HL-60 (cell line): ENCODE data around the gene MLST8.

Source experiments
- DNase-seq, 2 experiments: peaks; one replicate each; pipeline ENCODE4 v3.0.0-alpha.2; 2010 to 2020; ENCODE audit warnings: low read depth in 1 of 2, low spot score in 1 of 2
- H3K27ac ChIP-seq: fragments of 250-450 bp; sonication (Bioruptor Pico); replicated peaks from 2 replicates; pipeline ENCODE4 v1.5.1; 2020; ENCODE audit warnings: mild to moderate bottlenecking, moderate library complexity
- H3K27me3 ChIP-seq: fragments of 250-450 bp; sonication (Bioruptor Pico); 2 replicates; pipeline ENCODE4 v1.5.1; 2021; ENCODE audit warnings: mild to moderate bottlenecking, moderate library complexity; ENCODE audit not compliant: insufficient read depth, poor library complexity, severe bottlenecking
- H3K4me3 ChIP-seq: replicated peaks from 2 replicates; pipeline ENCODE4 v1.5.1; 2011; ENCODE audit warnings: mild to moderate bottlenecking, control low read depth, low read length; ENCODE audit not compliant: insufficient read depth
- GABPA ChIP-seq: IDR thresholded peaks from 2 replicates; pipeline ENCODE4 v1.6.1; 2012; ENCODE audit warnings: low read depth
- POLR2AphosphoS5 ChIP-seq: IDR thresholded peaks from 2 replicates; pipeline ENCODE4 v1.6.1; 2012; ENCODE audit warnings: low read depth
- SPI1 ChIP-seq: IDR thresholded peaks from 2 replicates; pipeline ENCODE4 v1.6.1; 2012; ENCODE audit warnings: low read depth, mild to moderate bottlenecking, borderline replicate concordance
- TF ChIP-seq, protein P1 (sequence below): IDR thresholded peaks from one replicate; pipeline ENCODE4 v1.5.1; 2011; ENCODE audit warnings: low read length, control low read depth, inconsistent platforms; ENCODE audit not compliant: insufficient read depth
- TF ChIP-seq, protein P2 (sequence below): IDR thresholded peaks from 2 replicates; pipeline ENCODE4 v1.6.1; 2012; ENCODE audit warnings: low read depth; ENCODE audit not compliant: insufficient replicate concordance

MLST8 gene

DNA sequence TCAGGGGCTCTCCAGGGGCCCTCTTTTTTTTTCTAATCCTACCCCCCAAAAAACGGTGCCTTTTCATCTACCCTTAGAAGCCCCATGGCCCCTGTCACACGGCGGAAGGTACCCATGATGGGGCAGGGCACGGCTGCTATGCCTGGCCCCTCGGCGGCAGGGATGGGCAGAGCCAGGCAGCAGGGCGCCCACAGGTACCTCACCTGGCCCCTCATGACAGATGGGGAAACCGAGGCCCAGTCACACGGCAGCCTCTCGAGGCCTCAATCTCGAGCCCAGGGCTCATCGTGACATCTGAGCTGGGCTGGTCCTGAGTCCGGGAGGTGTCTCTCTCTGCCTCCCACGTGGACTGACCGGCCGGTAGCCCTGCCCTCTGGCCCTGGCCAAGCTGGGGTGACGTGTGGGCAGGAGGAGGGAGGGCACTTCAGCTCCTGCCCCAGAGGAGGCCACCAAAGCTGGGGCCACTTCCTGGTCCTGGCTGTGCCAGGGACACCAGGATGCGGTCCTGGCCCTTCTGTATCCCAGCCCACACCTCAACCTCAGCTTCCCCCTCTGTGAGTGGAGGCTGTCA lies 38.1 kb upstream of the MLST8 start:
- TF ChIP-seq GABPA = no peak
- TF ChIP-seq, protein P1, sequence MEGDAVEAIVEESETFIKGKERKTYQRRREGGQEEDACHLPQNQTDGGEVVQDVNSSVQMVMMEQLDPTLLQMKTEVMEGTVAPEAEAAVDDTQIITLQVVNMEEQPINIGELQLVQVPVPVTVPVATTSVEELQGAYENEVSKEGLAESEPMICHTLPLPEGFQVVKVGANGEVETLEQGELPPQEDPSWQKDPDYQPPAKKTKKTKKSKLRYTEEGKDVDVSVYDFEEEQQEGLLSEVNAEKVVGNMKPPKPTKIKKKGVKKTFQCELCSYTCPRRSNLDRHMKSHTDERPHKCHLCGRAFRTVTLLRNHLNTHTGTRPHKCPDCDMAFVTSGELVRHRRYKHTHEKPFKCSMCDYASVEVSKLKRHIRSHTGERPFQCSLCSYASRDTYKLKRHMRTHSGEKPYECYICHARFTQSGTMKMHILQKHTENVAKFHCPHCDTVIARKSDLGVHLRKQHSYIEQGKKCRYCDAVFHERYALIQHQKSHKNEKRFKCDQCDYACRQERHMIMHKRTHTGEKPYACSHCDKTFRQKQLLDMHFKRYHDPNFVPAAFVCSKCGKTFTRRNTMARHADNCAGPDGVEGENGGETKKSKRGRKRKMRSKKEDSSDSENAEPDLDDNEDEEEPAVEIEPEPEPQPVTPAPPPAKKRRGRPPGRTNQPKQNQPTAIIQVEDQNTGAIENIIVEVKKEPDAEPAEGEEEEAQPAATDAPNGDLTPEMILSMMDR = no peak
- TF ChIP-seq POLR2AphosphoS5 = no peak
- TF ChIP-seq, protein P2, sequence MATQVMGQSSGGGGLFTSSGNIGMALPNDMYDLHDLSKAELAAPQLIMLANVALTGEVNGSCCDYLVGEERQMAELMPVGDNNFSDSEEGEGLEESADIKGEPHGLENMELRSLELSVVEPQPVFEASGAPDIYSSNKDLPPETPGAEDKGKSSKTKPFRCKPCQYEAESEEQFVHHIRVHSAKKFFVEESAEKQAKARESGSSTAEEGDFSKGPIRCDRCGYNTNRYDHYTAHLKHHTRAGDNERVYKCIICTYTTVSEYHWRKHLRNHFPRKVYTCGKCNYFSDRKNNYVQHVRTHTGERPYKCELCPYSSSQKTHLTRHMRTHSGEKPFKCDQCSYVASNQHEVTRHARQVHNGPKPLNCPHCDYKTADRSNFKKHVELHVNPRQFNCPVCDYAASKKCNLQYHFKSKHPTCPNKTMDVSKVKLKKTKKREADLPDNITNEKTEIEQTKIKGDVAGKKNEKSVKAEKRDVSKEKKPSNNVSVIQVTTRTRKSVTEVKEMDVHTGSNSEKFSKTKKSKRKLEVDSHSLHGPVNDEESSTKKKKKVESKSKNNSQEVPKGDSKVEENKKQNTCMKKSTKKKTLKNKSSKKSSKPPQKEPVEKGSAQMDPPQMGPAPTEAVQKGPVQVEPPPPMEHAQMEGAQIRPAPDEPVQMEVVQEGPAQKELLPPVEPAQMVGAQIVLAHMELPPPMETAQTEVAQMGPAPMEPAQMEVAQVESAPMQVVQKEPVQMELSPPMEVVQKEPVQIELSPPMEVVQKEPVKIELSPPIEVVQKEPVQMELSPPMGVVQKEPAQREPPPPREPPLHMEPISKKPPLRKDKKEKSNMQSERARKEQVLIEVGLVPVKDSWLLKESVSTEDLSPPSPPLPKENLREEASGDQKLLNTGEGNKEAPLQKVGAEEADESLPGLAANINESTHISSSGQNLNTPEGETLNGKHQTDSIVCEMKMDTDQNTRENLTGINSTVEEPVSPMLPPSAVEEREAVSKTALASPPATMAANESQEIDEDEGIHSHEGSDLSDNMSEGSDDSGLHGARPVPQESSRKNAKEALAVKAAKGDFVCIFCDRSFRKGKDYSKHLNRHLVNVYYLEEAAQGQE = no peak
- no peak overlapping the region for H3K4me3 ChIP-seq
- no peak overlapping the region for H3K27ac ChIP-seq
- no peaks in the 10 kb centered on the region for H3K27me3 ChIP-seq
- no peak for DNase-seq

DNA sequence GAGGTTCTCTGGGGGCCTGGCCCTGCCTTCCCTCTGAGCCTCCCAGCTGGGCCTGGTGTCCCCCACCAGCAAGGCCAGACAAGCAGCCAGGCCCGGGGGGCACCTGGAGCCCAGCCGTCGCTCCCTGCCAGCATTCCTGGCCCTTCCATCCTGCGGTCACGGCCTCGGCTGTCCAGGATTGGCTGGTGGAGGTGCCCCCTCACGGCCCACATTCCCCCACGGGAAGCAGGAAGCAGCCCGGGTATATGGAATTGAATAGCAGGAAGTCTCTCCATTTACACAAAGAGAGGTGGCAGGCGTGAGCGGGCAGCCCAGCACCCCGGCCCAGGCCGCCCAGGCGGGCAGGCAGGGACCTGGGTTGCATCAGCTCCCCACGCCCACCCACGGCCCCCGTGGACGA lies 35.2 kb upstream of the MLST8 start:
- H3K4me3 ChIP-seq = no peak overlapping the region
- TF ChIP-seq POLR2AphosphoS5 = no peak
- no peak overlapping the region for H3K27ac ChIP-seq
- H3K27me3 ChIP-seq = no peaks in the 10 kb centered on the region
- DNase-seq = no peak

DNA sequence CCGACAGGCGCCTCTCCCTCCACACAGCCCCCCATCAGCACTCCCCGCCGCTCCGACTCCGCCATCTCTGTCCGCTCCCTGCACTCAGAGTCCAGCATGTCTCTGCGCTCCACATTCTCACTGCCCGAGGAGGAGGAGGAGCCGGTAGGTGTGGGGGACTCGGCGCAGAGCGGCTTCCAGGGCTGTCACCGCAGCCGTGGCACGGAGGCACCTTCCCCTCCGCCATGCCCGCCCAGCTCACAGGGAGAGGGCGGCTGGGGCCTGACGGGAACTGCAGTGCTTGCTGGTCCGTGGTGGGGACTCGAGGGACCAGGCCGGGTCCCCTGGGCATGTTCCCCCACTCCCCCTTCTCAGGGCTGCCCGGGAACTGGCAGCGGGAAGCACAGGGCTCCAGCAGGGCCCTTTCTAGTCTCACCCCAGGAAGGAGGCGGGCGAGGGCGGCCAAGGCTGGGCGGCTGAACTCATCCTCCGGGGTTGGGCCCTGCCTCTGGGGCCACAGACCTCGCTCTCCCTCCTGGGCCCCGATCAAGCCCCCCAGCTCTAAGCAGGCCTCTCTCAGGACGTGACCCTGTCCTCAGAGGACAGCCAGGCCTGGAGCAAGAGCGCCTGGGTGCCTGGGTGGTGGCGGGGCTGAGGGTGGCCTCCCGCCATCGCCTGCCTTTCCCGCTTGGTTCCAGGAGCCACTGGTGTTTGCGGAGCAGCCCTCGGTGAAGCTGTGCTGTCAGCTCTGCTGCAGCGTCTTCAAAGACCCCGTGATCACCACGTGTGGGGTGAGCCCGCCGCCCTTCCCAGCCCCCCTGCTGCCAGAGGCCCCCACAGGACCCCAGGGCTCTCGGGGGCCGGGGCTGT lies 34.4 kb upstream of the MLST8 start:
- DNase-seq = no peak
- no peak overlapping the region for H3K27ac ChIP-seq
- no peaks in the 10 kb centered on the region for H3K27me3 ChIP-seq
- no peak overlapping the region for H3K4me3 ChIP-seq
- TF ChIP-seq, protein P1 = no peak
- no peak for TF ChIP-seq SPI1
- TF ChIP-seq, protein P2 = no peak
- TF ChIP-seq GABPA = no peak
- TF ChIP-seq POLR2AphosphoS5 = no peak

DNA sequence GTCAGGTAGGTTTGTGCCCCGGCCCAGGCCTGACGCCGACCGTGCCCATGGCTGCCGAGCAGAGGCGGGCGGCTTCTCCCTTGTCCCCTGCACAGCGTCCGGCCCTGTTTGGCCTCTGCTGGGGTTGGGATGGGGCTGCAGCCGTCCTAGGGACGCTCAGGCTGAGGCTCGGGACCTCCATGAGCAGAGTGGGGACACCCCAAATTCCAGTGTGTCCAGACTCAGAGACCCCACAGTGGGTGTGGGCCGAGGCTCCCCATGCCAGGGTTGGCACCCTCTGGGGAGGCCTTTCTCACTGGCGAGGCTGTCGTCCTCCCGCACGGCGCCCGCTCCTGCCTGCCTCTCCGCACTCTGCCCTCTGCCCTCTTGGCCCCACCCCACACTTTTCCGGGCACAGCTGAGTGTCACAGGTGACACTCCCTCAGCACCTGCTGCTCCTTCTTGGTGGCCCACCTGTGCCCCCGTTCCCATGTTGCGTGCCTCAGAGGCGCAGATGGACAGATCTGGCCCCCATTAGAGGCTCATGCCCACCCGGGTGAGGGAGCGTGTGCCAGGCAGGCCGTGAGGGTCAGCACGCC lies 33.6 kb upstream of the MLST8 start:
- DNase-seq = no peak
- TF ChIP-seq, protein P2 = no peak
- TF ChIP-seq, protein P1 = no peak
- no peak overlapping the region for H3K4me3 ChIP-seq
- H3K27ac ChIP-seq = no peak overlapping the region
- H3K27me3 ChIP-seq = no peaks in the 10 kb centered on the region
